Measurements from ENCODE around the gene RAD23B. TPM values are rescaled to one million over a fixed set of nuclear protein-coding genes. Genes with fewer than 3 reads are reported as not detected.

Gene RAD23B
- total and polyA plus RNA-seq, 2 of the 13 experiments (the other 11 are each of a cell fraction or from before 2014, with no cell fraction given): 133 to 156 TPM

DNA sequence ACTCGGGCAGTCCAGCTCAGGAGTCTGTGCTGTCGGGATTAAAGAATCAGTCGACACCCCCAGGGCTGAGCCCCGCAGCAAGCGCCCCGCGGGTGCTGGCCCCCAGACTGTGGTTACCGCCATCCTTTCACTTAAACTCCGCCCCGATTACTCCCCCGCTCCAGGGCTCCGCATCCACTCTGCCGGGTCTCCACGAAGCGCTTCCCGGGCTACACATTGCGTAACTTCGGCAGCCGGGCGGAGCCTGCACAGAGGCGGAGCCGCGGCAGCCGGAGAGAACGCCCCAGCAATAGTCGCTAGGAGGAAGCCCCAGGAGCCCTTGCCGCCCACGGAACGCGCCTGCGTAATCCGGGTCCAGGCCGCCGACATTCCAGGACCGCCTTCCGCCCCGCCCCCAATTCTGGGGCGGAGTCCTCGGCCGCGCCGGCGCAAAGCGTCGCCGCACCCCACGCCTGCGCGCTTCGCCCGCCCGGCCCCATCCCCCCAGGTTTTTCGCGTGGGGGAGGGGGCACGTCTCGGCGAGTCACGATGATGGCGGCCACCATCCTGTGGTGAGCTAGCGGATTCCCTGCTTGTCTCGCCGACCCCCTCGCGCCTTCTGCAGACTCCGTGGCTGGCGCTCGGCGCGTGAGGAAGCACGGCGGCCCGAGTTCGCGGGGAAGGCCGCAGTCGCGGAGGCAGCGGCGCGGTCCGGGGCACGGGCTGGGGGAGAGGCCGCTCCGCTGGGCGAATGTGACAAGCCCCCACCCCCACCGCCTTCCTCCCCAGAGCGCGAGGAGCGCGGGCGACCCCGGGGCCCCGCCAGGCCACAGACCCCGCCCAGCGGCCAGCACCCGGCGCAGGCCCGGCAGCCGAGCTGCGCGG, at the start of gene RAD23B (continued):
- TF ChIP-seq ZC3H4 (CRISPR knock-in tag; IDR thresholded peaks at IDR 0.05; ENCODE audit: borderline replicate concordance): peak; percentile 74; the same call in 1 of the 2 replicates
- TF ChIP-seq, protein P1, sequence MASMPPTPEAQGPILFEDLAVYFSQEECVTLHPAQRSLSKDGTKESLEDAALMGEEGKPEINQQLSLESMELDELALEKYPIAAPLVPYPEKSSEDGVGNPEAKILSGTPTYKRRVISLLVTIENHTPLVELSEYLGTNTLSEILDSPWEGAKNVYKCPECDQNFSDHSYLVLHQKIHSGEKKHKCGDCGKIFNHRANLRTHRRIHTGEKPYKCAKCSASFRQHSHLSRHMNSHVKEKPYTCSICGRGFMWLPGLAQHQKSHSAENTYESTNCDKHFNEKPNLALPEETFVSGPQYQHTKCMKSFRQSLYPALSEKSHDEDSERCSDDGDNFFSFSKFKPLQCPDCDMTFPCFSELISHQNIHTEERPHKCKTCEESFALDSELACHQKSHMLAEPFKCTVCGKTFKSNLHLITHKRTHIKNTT (CRISPR knock-in tag; IDR thresholded peaks at IDR 0.05): no peak
- no peak for TF ChIP-seq SIN3B (IDR thresholded peaks at IDR 0.05; ENCODE audit: low read length)
- TF ChIP-seq, protein P2, sequence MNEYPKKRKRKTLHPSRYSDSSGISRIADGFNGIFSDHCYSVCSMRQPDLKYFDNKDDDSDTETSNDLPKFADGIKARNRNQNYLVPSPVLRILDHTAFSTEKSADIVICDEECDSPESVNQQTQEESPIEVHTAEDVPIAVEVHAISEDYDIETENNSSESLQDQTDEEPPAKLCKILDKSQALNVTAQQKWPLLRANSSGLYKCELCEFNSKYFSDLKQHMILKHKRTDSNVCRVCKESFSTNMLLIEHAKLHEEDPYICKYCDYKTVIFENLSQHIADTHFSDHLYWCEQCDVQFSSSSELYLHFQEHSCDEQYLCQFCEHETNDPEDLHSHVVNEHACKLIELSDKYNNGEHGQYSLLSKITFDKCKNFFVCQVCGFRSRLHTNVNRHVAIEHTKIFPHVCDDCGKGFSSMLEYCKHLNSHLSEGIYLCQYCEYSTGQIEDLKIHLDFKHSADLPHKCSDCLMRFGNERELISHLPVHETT (CRISPR knock-in tag; conservative IDR thresholded peaks at IDR 0.05): 0 out of 2 replicates have a peak, but pooled peaks have one; percentile 57
- TF ChIP-seq YEATS4 (CRISPR knock-in tag; IDR thresholded peaks at IDR 0.05; ENCODE audit: borderline replicate concordance): peak; percentile 97
- TF ChIP-seq POGZ (CRISPR knock-in tag; IDR thresholded peaks at IDR 0.05): peak; percentile 85
- no peak for TF ChIP-seq ZBTB1 (CRISPR knock-in tag; IDR thresholded peaks at IDR 0.05; ENCODE audit: borderline replicate concordance)
- TF ChIP-seq ZNF674 (CRISPR knock-in tag; IDR thresholded peaks at IDR 0.05; ENCODE audit: low read depth): no peak
- TF ChIP-seq ZNF3 (CRISPR knock-in tag; IDR thresholded peaks at IDR 0.05): no peak
- TF ChIP-seq ZNF850 (CRISPR knock-in tag; conservative IDR thresholded peaks at IDR 0.05): 0 out of 2 replicates have a peak, but pooled peaks have one; percentile 19
- TF ChIP-seq, protein P3, sequence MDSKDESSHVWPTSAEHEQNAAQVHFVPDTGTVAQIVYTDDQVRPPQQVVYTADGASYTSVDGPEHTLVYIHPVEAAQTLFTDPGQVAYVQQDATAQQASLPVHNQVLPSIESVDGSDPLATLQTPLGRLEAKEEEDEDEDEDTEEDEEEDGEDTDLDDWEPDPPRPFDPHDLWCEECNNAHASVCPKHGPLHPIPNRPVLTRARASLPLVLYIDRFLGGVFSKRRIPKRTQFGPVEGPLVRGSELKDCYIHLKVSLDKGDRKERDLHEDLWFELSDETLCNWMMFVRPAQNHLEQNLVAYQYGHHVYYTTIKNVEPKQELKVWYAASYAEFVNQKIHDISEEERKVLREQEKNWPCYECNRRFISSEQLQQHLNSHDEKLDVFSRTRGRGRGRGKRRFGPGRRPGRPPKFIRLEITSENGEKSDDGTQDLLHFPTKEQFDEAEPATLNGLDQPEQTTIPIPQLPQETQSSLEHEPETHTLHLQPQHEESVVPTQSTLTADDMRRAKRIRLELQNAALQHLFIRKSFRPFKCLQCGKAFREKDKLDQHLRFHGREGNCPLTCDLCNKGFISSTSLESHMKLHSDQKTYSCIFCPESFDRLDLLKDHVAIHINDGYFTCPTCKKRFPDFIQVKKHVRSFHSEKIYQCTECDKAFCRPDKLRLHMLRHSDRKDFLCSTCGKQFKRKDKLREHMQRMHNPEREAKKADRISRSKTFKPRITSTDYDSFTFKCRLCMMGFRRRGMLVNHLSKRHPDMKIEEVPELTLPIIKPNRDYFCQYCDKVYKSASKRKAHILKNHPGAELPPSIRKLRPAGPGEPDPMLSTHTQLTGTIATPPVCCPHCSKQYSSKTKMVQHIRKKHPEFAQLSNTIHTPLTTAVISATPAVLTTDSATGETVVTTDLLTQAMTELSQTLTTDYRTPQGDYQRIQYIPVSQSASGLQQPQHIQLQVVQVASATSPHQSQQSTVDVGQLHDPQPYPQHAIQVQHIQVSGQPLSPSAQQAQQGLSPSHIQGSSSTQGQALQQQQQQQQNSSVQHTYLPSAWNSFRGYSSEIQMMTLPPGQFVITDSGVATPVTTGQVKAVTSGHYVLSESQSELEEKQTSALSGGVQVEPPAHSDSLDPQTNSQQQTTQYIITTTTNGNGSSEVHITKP (CRISPR knock-in tag; IDR thresholded peaks at IDR 0.05; ENCODE audit: low read depth): 0 out of 2 replicates have a peak, but pooled peaks have one; percentile 23
- TF ChIP-seq SOX6 (IDR thresholded peaks at IDR 0.05): no peak
- peak; percentile 72 for TF ChIP-seq SOX6 (CRISPR knock-in tag; IDR thresholded peaks at IDR 0.05)
- TF ChIP-seq GZF1 (CRISPR knock-in tag; IDR thresholded peaks at IDR 0.05): 0 out of 2 replicates have a peak, but pooled peaks have one; percentile 49
- peak; percentile 52; the same call in 1 of the 2 replicates for TF ChIP-seq GPN1 (CRISPR knock-in tag; IDR thresholded peaks at IDR 0.05; ENCODE audit: borderline replicate concordance)
- no peak for TF ChIP-seq HNRNPH1 (optimal IDR thresholded peaks at IDR 0.05; ENCODE audit: low read depth, low read length)
- no peak for TF ChIP-seq JARID2 (CRISPR knock-in tag; IDR thresholded peaks at IDR 0.05; ENCODE audit: insufficient replicate concordance)
- TF ChIP-seq ZNF180 (CRISPR knock-in tag; IDR thresholded peaks at IDR 0.05; ENCODE audit: borderline replicate concordance, low read depth): no peak
- TF ChIP-seq GTF2F1 (IDR thresholded peaks at IDR 0.05; ENCODE audit: low read length): no peak
- 0 out of 2 replicates have a peak, but pooled peaks have one; percentile 68 for TF ChIP-seq ZNF138 (CRISPR knock-in tag; IDR thresholded peaks at IDR 0.05; ENCODE audit: low read depth)
- TF ChIP-seq, protein P4, sequence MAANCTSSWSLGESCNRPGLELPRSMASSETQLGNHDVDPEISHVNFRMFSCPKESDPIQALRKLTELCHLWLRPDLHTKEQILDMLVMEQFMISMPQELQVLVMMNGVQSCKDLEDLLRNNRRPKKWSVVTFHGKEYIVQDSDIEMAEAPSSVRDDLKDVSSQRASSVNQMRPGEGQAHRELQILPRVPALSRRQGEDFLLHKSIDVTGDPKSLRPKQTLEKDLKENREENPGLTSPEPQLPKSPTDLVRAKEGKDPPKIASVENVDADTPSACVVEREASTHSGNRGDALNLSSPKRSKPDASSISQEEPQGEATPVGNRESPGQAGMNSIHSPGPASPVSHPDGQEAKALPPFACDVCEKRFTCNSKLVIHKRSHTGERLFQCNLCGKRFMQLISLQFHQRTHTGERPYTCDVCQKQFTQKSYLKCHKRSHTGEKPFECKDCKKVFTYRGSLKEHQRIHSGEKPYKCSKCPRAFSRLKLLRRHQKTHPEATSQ (CRISPR knock-in tag; IDR thresholded peaks at IDR 0.05; ENCODE audit: borderline replicate concordance): peak; percentile 79; the same call in 1 of the 2 replicates

Measured in HepG2 (cell line).